ENCODE data around the gene KEAP1. TPM values are rescaled to one million over a fixed set of nuclear protein-coding genes. Genes with fewer than 3 reads are reported as not detected.

KEAP1 gene
- total and polyA plus RNA-seq, 9 of the 15 experiments (the other 6 are each of a cell fraction or from before 2014, with no cell fraction given): 2.1 to 95.6 (median 64.3) TPM

- TF ChIP-seq REST (IDR thresholded peaks at IDR 0.05; ENCODE audit: borderline replicate concordance): no peak
- no peak for TF ChIP-seq REST (CRISPR knock-in tag; IDR thresholded peaks at IDR 0.05; ENCODE audit: low read depth)
- no peak for TF ChIP-seq XRCC4 (IDR thresholded peaks at IDR 0.05; ENCODE audit: extremely low read depth, insufficient read depth, insufficient read length)
- no peak for TF ChIP-seq DMBX1 (CRISPR knock-in tag; IDR thresholded peaks at IDR 0.05; ENCODE audit: borderline replicate concordance)
- no peak for TF ChIP-seq COPS2 (conservative IDR thresholded peaks at IDR 0.05)
- peak; percentile 55; the same call in 1 of the 2 replicates for TF ChIP-seq TFAP4 (CRISPR knock-in tag; IDR thresholded peaks at IDR 0.05; ENCODE audit: borderline replicate concordance)
- TF ChIP-seq ZFP30 (CRISPR knock-in tag; IDR thresholded peaks at IDR 0.05; ENCODE audit: borderline replicate concordance): no peak
- TF ChIP-seq SMAD2 (IDR thresholded peaks at IDR 0.05; ENCODE audit: low read depth, low read length): no peak
- no peak for TF ChIP-seq CC2D1A (IDR thresholded peaks at IDR 0.05)
- TF ChIP-seq ZBTB7A (IDR thresholded peaks at IDR 0.05; ENCODE audit: borderline replicate concordance, control insufficient read depth, low read depth, low read length): peak; percentile 57
- no peak for TF ChIP-seq XRCC3 (IDR thresholded peaks at IDR 0.05)
- TF ChIP-seq FOXK2 (conservative IDR thresholded peaks at IDR 0.05 in 1 of 2, IDR thresholded peaks at IDR 0.05 in 1 of 2; ENCODE audit: low read depth in 2 of 2): no peak
- peak; percentile 56; the same call in 1 of the 2 replicates for TF ChIP-seq CHD2 (IDR thresholded peaks at IDR 0.05; ENCODE audit: low read depth, low read length)
- TF ChIP-seq PHF8 (IDR thresholded peaks at IDR 0.05; ENCODE audit: borderline replicate concordance, low read length): peak; percentile 29; the same call in 1 of the 2 replicates
- TF ChIP-seq STAT6 (CRISPR knock-in tag; IDR thresholded peaks at IDR 0.05): no peak
- TF ChIP-seq ATF1 (CRISPR knock-in tag; IDR thresholded peaks at IDR 0.05): no peak
- TF ChIP-seq ATF1 (tag; IDR thresholded peaks at IDR 0.05): peak; percentile 73; the same call in 1 of the 2 replicates
- TF ChIP-seq SNRNP70 (optimal IDR thresholded peaks at IDR 0.05; ENCODE audit: low read depth, low read length): no peak
- no peak for TF ChIP-seq SAFB (IDR thresholded peaks at IDR 0.05; ENCODE audit: borderline replicate concordance, low read depth, low read length)
Measured at GRCh38 chr19:10478903-10479384, 24.2 kb downstream of the KEAP1 start (continued).

All from K562 (cell line).